Right lobe of liver (tissue), 6 donors: ENCODE data around the gene GLDN. TPM values are rescaled to one million over a fixed set of nuclear protein-coding genes. Genes with fewer than 3 reads are reported as not detected.

Source experiments
- ATAC-seq, 4 donors: fragments of 200-7000 bp; cut with Tn5 transposase; one replicate each; pipeline ENCODE4 v1.9.1; 2020; ENCODE audit warnings: mild to moderate bottlenecking in 4 of 4, moderate library complexity in 4 of 4
- DNase-seq, 3 donors: peaks; one replicate each; pipeline ENCODE4 v3.0.0-alpha.2; 2020
- H3K27ac ChIP-seq, 3 donors: fragments of 200-600 bp; one replicate each; pipeline ENCODE4 v1.8.0; 2022
- H3K27me3 ChIP-seq, 2 donors: fragments of 200-600 bp; one replicate each; pipeline ENCODE4 v1.8.0; 2022
- H3K36me3 ChIP-seq, 4 donors: fragments of 200-600 bp; sonication (generic) in 1 of 4; one replicate each; pipeline versions ENCODE4 v1.5.1 to v1.8.0; 2017 to 2022; ENCODE audit warnings: control low read depth in 1 of 4
- H3K4me1 ChIP-seq, 4 donors: fragments of 200-600 bp; sonication (generic) in 1 of 4; one replicate each; pipeline versions ENCODE4 v1.5.1 to v1.8.0; 2017 to 2022; ENCODE audit warnings: control low read depth in 1 of 4
- H3K4me3 ChIP-seq, 3 donors: fragments of 200-600 bp; one replicate each; pipeline ENCODE4 v1.8.0; 2022
- H3K9me3 ChIP-seq, 4 donors: fragments of 200-600 bp; sonication (generic) in 1 of 4; one replicate each; pipeline versions ENCODE4 v1.5.1 to v1.8.0; 2017 to 2022; ENCODE audit warnings: control low read depth in 1 of 4
- POLR2A ChIP-seq: fragments of 450-650 bp; IDR thresholded peaks from one replicate; pipeline ENCODE4 v1.6.1; 2017; ENCODE audit warnings: antibody characterized with exemption, mild to moderate bottlenecking
- WGBS: methylation state at CpG from one replicate; pipeline ENCODE4 v1.1.6; 2018; ENCODE audit warnings: low coverage, low lambda C conversion rate; ENCODE audit not compliant: insufficient coverage; ENCODE audit errors: missing lambda C conversion rate; 5-methylcytosine and 5-hydroxymethylcytosine counted together
- intact Hi-C, 2 donors: fragments of 100-400 bp; cut with DNase I; formaldehyde crosslinking; loops; one replicate each; pipeline versions ENCODE4 v1.11.2 to v1.14.1; 2022
- long read RNA-seq: library from polyadenylated mRNA; unstranded; transcript quantifications from one replicate; pipeline ENCODE4 v2.0.0, GENCODE V29; 2019
- total RNA-seq, 6 experiments: library from RNA; depleted of rRNA in 2 of 6; stranded (reverse); fragments of >200 nt in 2 of 6; fragmentation: NEBNext Ultra II Directional in 3 of 6; extraction: Animal tissue kit (Norgen Biotek cat#: 25700) in 3 of 6; gene quantifications; one replicate each; pipeline versions ENCODE4 v1.1.0 to v1.2.4, GENCODE V29; 2016 to 2023
- TF ChIP-seq, protein P1 (sequence below), 4 donors: fragments of 200-600 bp in 3 of 4; fragments of 450-650 bp in 1 of 4; IDR thresholded peaks; one replicate each; pipeline versions ENCODE4 v1.5.1 to v1.8.0; 2016 to 2022; ENCODE audit warnings: antibody characterized with exemption in 4 of 4, mild to moderate bottlenecking in 2 of 4
- donor health status: DM: no; HTN: yes; CAD: no.
- donor health status: DM: no; HTN: no; CAD: no.
- donor health status: DM: no; HTN: no; CAD: no.
- donor health status: DM: no; HTN: yes; CAD: no.
- donor health status: DM: no; HTN: yes; CAD: no.

GLDN gene
- total RNA-seq = under 1 TPM; 0.18 to 0.81 (median 0.43) TPM
- long read RNA-seq = 0 reads

GRCh38 chr15:51341366-51342226 lies at the start of gene GLDN:
Gene GLDN (plus strand): TSS chr15:51341655. CDS start chr15:51341685, 30 bp downstream.
- intact Hi-C loops = no loop called here
- 20% methylated on average over 1 of the region's 76 CpGs for WGBS
- Histone ChIP-seq H3K36me3 (no peaks in the 10 kb centered on the region), H3K27ac (no peak within 1 kb of the TSS), H3K27me3 (no peaks in the 10 kb centered on the region), H3K9me3 (no peaks in the 10 kb centered on the region), H3K4me1 (peaks cover 0 to 6% (median 0%) of the 10 kb centered on the region in 4 donors), H3K4me3 (peak within 1 kb of the TSS in 2 of 3 donors; percentile 7 to 38)
- TF ChIP-seq POLR2A = no peak
- TF ChIP-seq, protein P1, sequence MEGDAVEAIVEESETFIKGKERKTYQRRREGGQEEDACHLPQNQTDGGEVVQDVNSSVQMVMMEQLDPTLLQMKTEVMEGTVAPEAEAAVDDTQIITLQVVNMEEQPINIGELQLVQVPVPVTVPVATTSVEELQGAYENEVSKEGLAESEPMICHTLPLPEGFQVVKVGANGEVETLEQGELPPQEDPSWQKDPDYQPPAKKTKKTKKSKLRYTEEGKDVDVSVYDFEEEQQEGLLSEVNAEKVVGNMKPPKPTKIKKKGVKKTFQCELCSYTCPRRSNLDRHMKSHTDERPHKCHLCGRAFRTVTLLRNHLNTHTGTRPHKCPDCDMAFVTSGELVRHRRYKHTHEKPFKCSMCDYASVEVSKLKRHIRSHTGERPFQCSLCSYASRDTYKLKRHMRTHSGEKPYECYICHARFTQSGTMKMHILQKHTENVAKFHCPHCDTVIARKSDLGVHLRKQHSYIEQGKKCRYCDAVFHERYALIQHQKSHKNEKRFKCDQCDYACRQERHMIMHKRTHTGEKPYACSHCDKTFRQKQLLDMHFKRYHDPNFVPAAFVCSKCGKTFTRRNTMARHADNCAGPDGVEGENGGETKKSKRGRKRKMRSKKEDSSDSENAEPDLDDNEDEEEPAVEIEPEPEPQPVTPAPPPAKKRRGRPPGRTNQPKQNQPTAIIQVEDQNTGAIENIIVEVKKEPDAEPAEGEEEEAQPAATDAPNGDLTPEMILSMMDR (IDR thresholded peaks at IDR 0.05) = no peak
- DNase-seq = peak; percentile 34 to 65 (median 53)
- ATAC-seq = peak; percentile 19 to 79 (median 70)

- no peak overlapping the region for H3K4me3 ChIP-seq
- no peak overlapping the region for H3K27ac ChIP-seq
- intact Hi-C loops = no loop called here
- ATAC-seq = no peak
- no peaks in the 10 kb centered on the region for H3K27me3 ChIP-seq
- no peak for DNase-seq
- no peak for TF ChIP-seq POLR2A
- TF ChIP-seq, protein P1 (IDR thresholded peaks at IDR 0.05) = no peak
- H3K9me3 ChIP-seq = no peaks in the 10 kb centered on the region
- H3K4me1 ChIP-seq = no peaks in the 10 kb centered on the region
- 46% methylated on average over 2 of the region's 2 CpGs for WGBS
- H3K36me3 ChIP-seq = no peaks in the 10 kb centered on the region
These were observed 42.8 kb upstream of the GLDN start for GRCh38 chr15:51298620-51299019.

DNA sequence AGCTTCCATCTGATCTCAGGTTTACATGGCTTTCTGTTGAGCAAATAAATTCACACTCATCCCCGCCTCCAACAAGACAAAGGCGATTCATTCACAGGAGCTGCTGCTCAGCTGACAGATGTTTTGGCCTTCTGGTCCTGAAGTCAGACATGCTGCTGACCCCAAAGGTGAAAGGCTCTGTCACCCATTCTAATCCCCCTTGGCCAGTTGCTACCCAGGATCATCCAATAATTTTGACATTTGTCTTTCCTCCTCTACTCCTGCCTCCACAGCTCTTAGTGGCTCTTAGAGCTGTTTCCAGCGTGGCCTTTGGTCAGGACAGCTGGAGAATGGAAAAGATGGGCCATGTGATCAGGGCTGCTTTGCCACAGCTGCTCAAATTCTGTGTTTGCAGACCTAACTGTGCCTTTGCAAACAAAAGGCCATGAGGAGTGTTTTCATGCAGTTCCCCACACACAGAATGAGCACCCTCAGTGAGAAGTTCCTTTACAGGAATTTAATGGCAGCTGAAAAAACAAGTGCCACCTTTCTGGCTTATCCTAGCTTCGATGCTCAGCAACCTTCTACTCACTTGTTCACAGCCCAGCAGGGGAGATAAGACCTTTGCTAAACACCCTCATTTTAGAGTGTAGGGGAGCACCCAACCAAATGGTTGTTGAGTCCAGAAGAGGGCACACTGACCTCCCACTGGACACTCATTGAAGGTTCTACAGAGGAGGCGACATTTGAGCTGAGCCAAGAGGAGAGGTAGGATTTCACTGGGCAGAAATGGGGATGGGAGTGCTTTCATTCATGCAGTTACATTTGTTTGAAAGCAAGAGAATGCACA lies 42.1 kb upstream of the GLDN start:
- no peak for ATAC-seq
- H3K4me1 ChIP-seq = no peaks in the 10 kb centered on the region
- H3K4me3 ChIP-seq = no peak overlapping the region
- H3K27ac ChIP-seq = no peak overlapping the region
- H3K36me3 ChIP-seq = no peaks in the 10 kb centered on the region
- DNase-seq = no peak
- WGBS = 65% methylated on average over 4 of the region's 5 CpGs
- H3K9me3 ChIP-seq = no peaks in the 10 kb centered on the region
- TF ChIP-seq, protein P1 (IDR thresholded peaks at IDR 0.05) = no peak
- no peak for TF ChIP-seq POLR2A
- intact Hi-C loops = no loop called here
- H3K27me3 ChIP-seq = no peaks in the 10 kb centered on the region

GRCh38 chr15:51302480-51302879 lies 39.0 kb upstream of the GLDN start:
- Histone ChIP-seq H3K9me3 (no peaks in the 10 kb centered on the region), H3K36me3 (no peaks in the 10 kb centered on the region), H3K27me3 (no peaks in the 10 kb centered on the region), H3K4me1 (no peaks in the 10 kb centered on the region), H3K27ac (no peak overlapping the region), H3K4me3 (no peak overlapping the region)
- DNase-seq = no peak
- intact Hi-C loops = no loop called here
- ATAC-seq = no peak
- 58% methylated on average over 6 of the region's 6 CpGs for WGBS
- TF ChIP-seq POLR2A = no peak
- TF ChIP-seq, protein P1 (IDR thresholded peaks at IDR 0.05) = no peak
